ENCODE results near the gene PRG3. TPM values are rescaled to one million over a fixed set of nuclear protein-coding genes. Genes with fewer than 3 reads are reported as not detected.

The PRG3 gene, protein sequence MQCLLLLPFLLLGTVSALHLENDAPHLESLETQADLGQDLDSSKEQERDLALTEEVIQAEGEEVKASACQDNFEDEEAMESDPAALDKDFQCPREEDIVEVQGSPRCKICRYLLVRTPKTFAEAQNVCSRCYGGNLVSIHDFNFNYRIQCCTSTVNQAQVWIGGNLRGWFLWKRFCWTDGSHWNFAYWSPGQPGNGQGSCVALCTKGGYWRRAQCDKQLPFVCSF
- total RNA-seq = not detected

DNA sequence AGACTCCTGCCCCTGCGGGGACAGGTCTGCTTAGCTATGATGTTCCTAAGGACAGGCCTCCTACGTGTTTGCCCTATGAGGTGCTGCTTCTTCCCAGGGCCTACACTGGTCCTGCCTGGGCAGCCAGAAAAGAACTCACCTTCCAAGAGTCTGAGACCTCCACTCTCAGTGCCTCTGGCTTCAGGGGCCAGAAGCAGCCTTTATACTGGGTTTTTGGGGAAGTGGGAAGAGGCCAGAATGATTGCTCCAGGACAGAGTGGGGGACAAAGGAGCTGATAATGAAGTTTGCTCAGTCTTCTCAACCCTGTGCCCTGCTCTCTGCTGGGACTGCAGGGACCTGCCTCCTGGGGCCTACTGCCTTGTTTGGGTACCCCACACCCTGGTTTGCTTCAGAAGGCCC is at the start of gene PRG3:
TSS of gene PRG3 (minus strand) at position 176 of the 400 bp plus-strand sequence. CDS start 442 bp downstream, outside the sequence.
- no peak within 1 kb of the TSS for H3K27ac ChIP-seq
- no peaks in the 10 kb centered on the region for H3K36me3 ChIP-seq
- no peak within 1 kb of the TSS for H3K4me3 ChIP-seq
- DNase-seq (ENCODE audit: low spot score) (no peak), ATAC-seq (ENCODE audit: insufficient number of reproducible peaks, low FRiP score, low read depth) (no peak)
- TF ChIP-seq, protein P1, sequence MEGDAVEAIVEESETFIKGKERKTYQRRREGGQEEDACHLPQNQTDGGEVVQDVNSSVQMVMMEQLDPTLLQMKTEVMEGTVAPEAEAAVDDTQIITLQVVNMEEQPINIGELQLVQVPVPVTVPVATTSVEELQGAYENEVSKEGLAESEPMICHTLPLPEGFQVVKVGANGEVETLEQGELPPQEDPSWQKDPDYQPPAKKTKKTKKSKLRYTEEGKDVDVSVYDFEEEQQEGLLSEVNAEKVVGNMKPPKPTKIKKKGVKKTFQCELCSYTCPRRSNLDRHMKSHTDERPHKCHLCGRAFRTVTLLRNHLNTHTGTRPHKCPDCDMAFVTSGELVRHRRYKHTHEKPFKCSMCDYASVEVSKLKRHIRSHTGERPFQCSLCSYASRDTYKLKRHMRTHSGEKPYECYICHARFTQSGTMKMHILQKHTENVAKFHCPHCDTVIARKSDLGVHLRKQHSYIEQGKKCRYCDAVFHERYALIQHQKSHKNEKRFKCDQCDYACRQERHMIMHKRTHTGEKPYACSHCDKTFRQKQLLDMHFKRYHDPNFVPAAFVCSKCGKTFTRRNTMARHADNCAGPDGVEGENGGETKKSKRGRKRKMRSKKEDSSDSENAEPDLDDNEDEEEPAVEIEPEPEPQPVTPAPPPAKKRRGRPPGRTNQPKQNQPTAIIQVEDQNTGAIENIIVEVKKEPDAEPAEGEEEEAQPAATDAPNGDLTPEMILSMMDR (IDR thresholded peaks at IDR 0.05) = no peak
- H3K9me3 ChIP-seq = no peaks in the 10 kb centered on the region
- H3K27me3 ChIP-seq (replicated peaks; ENCODE audit: insufficient read depth) = no peaks in the 10 kb centered on the region
- no peaks in the 10 kb centered on the region for H3K4me1 ChIP-seq (ENCODE audit: control insufficient read depth in 1 of 2, low read depth in 2 of 2)

DNA sequence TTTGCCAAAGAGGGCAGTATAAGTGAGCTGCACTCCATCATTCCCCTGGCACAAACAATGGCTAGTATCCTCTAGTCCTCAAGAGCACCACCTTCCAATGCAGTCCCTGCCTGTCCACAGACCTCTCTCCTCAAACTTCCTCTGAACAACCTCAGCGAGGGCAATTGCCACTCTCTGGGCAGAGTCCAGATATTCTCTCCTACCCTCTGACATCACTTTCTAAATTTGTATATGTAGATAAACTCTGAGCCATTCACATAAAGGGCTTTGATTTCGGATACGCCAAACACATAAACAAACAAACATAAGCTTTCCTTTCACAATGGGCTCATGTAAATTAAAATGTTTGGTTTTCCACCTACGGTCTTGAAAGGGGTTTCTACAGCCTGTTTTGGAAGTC is 49.0 kb upstream of the PRG3 start:
- Histone ChIP-seq H3K27ac (no peak overlapping the region), H3K9me3 (no peaks in the 10 kb centered on the region), H3K4me1 (ENCODE audit: control insufficient read depth in 1 of 2, low read depth in 2 of 2) (peaks cover 30 to 35% of the 10 kb centered on the region in 2 donors), H3K27me3 (replicated peaks; ENCODE audit: insufficient read depth) (no peaks in the 10 kb centered on the region), H3K4me3 (no peak overlapping the region), H3K36me3 (no peaks in the 10 kb centered on the region)
- TF ChIP-seq, protein P1 (IDR thresholded peaks at IDR 0.05) = no peak
- ATAC-seq (ENCODE audit: insufficient number of reproducible peaks, low FRiP score, low read depth) (no peak), DNase-seq (ENCODE audit: low spot score) (no peak)

DNA sequence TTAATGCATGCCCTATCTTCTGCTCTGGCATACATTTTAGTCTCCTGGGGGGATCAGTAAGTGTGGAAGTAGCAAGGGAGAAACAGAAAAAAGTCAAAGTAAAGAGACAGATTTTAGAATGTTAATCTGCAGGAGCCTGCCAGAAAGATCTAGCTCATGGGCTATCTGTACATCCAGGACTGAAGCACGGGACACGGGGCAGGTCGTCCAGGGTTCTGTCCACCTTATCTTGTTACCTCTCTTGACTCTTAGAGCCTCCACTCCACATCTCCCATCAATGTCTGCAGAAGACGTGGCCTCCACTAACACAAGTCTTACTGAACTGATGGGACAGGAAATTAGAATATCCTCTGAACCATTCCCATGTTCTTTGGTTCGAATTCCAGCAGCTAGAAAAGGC is 47.7 kb upstream of the PRG3 start:
- DNase-seq (ENCODE audit: low spot score) (no peak), ATAC-seq (ENCODE audit: insufficient number of reproducible peaks, low FRiP score, low read depth) (no peak)
- peaks cover 41 to 46% of the 10 kb centered on the region in 2 donors for H3K4me1 ChIP-seq (ENCODE audit: control insufficient read depth in 1 of 2, low read depth in 2 of 2)

DNA sequence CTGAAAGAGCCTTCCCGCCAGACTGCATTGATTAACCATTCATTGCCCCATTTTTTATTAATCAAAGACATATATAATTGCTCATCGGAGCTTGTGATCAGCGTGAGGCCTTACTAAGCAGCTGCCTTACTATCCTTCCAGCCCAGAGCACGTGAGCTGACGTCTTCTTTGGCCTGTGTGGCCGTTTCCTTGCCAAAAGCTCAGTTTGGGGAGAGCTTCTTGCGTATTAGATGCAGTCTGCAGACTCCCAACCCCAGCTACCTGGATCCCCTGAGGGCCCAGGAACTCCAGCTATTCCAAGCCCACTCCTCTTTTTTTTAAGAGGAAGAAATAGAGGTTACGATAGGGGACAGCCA is 46.8 kb upstream of the PRG3 start:
- ATAC-seq (ENCODE audit: insufficient number of reproducible peaks, low FRiP score, low read depth) (peak; percentile 5), DNase-seq (ENCODE audit: low spot score) (no peak)
- peak overlapping the region; percentile 98 to 99 for H3K27ac ChIP-seq
- H3K9me3 ChIP-seq = no peaks in the 10 kb centered on the region
- peaks cover 41 to 49% of the 10 kb centered on the region in 2 donors for H3K4me1 ChIP-seq (ENCODE audit: control insufficient read depth in 1 of 2, low read depth in 2 of 2)
- no peaks in the 10 kb centered on the region for H3K27me3 ChIP-seq (replicated peaks; ENCODE audit: insufficient read depth)
- TF ChIP-seq, protein P1 (IDR thresholded peaks at IDR 0.05) = no peak
- H3K36me3 ChIP-seq = no peaks in the 10 kb centered on the region
- peak overlapping the region; percentile 73 for H3K4me3 ChIP-seq

More for the DNA sequence above, 47.7 kb upstream of the PRG3 start:
- H3K27me3 ChIP-seq (replicated peaks; ENCODE audit: insufficient read depth) = no peaks in the 10 kb centered on the region
- no peaks in the 10 kb centered on the region for H3K9me3 ChIP-seq
- no peak overlapping the region for H3K4me3 ChIP-seq
- TF ChIP-seq, protein P1 (IDR thresholded peaks at IDR 0.05) = no peak
- no peaks in the 10 kb centered on the region for H3K36me3 ChIP-seq
- H3K27ac ChIP-seq = peak overlapping the region in 1 of 2 donors; percentile 98

DNA sequence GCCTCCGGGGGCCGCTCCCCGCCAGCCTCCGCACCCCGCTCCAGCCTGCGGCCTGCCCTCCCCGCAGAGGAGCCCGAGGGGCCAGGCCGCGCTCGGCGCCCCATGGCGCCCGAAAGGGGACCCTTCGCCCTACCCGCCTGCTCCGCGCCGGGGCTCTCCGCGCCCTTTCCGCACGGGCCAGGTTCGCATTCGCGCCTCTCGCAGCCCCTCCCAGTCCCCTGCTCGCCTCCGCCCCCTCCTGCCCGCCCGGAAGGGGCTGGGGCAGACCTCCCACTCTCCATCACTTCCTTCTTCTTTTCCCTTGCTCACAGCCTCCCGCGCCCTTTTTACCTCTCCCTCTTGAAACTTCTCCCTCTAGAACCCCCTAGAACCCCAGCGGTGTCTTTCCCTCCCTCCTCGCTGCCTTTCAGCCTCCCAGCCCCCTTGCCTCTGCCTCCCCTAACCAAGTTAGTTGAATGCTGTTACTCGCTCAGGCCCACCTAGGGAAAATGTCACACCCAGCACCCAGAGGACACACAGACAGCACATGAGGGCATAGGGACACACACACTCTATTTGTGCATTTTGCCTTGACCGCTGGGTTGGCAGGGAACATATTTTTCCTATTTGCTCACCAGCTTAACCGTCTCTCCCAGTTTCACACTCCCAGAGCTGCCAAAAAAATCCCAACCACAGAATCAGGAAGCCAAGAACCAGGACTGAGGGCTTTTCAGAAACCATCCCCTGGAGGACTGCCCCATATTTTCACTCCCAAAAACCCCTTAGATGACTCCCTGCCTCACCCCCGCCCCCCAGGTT is 46.2 kb upstream of the PRG3 start, which contains the start of gene SLC43A3:
TSS of gene SLC43A3 (minus strand) at position 193 of the 798 bp plus-strand sequence. CDS start 949 bp downstream, outside the sequence.
- TF ChIP-seq, protein P1 (IDR thresholded peaks at IDR 0.05) = no peak
- Histone ChIP-seq H3K27ac (peak within 1 kb of the TSS; percentile 98 to 99), H3K9me3 (no peaks in the 10 kb centered on the region), H3K4me1 (ENCODE audit: control insufficient read depth in 1 of 2, low read depth in 2 of 2) (peaks cover 41 to 49% of the 10 kb centered on the region in 2 donors), H3K36me3 (no peaks in the 10 kb centered on the region), H3K27me3 (replicated peaks; ENCODE audit: insufficient read depth) (no peaks in the 10 kb centered on the region), H3K4me3 (peak within 1 kb of the TSS; percentile 73)
- no peak for DNase-seq (ENCODE audit: low spot score)
- peak; percentile 77 for ATAC-seq (ENCODE audit: insufficient number of reproducible peaks, low FRiP score, low read depth)
